T-cell (primary cell): Measurements from ENCODE around the gene VIPAS39. TPM values are rescaled to one million over a fixed set of nuclear protein-coding genes. Genes with fewer than 3 reads are reported as not detected.
A peak's percentile ranks its signal among the peaks of the same experiment; 100 is the strongest.

ENCODE experiments used
- ATAC-seq, 4 experiments: fragments of 200-7000 bp in 3 of 4; fragments of 150-1000 bp in 1 of 4; cut with Tn5 transposase; replicated peaks in 1 of 4; 1 replicate in 3 of 4; 2 replicates in 1 of 4; pipeline ENCODE4 v1.10.0; 2021; ENCODE audit warnings: moderate library complexity in 3 of 4, mild to moderate bottlenecking in 2 of 4, moderate number of reproducible peaks in 1 of 4
- CTCF ChIA-PET, 2 donors: fragments of 300-600 bp; sonication (Branson Sonifier 250); formaldehyde crosslinking; loops; one replicate each; lab custom pipeline; 2022; ENCODE audit warnings: antibody characterized with exemption in 2 of 2; lab: Charles Lee
- POLR2A ChIA-PET, 2 donors: fragments of 300-600 bp; sonication (Branson Sonifier 250); formaldehyde crosslinking; loops; one replicate each; lab custom pipeline; 2022; ENCODE audit warnings: antibody characterized with exemption in 2 of 2; lab: Charles Lee
- DNase-seq, 35 experiments: peaks; one replicate each; pipeline versions ENCODE4 v3.0.0 to v3.0.0-alpha.2; 2013 to 2023
- H3K27ac ChIP-seq: one replicate; pipeline ENCODE4 v1.5.1; 2013; ENCODE audit warnings: low read length
- H3K27me3 ChIP-seq, 2 experiments: replicated peaks in 1 of 2; 1 replicate in 1 of 2; 2 replicates in 1 of 2; pipeline versions ENCODE4 v1.6.1 to v1.7.0; 2013; ENCODE audit warnings: low read length in 1 of 2, mixed read lengths in 1 of 2; ENCODE audit not compliant: control insufficient read depth in 2 of 2, insufficient read depth in 2 of 2; ENCODE audit errors: extremely low read depth in 1 of 2
- H3K36me3 ChIP-seq, 2 donors: 1 replicate in 1 of 2; 2 replicates in 1 of 2; pipeline versions ENCODE4 v1.6.1 to v1.7.0; 2013; ENCODE audit warnings: low read length in 1 of 2; ENCODE audit not compliant: control insufficient read depth in 2 of 2, insufficient read depth in 1 of 2; ENCODE audit errors: extremely low read depth in 1 of 2
- H3K4me1 ChIP-seq, 2 experiments: 1 replicate in 1 of 2; 2 replicates in 1 of 2; pipeline versions ENCODE4 v1.6.1 to v1.7.0; 2013; ENCODE audit warnings: low read length in 2 of 2, mixed read lengths in 1 of 2; ENCODE audit not compliant: insufficient read depth in 2 of 2, control insufficient read depth in 1 of 2; ENCODE audit errors: extremely low read depth in 1 of 2
- H3K4me3 ChIP-seq, 2 donors: 1 replicate in 1 of 2; 2 replicates in 1 of 2; pipeline versions ENCODE4 v1.5.1 to v1.7.0; 2013; ENCODE audit warnings: mild to moderate bottlenecking in 2 of 2, low read length in 1 of 2, moderate library complexity in 1 of 2; ENCODE audit not compliant: control insufficient read depth in 1 of 2; ENCODE audit errors: extremely low read depth in 1 of 2
- H3K9me3 ChIP-seq: 2 replicates; pipeline ENCODE4 v1.7.0; 2013
- H3K27ac Mint-ChIP-seq, 2 donors: one replicate each; pipeline ENCODE4 v1.8.0; 2020 to 2021; ENCODE audit warnings: mild to moderate bottlenecking in 2 of 2, mixed read lengths in 2 of 2
- H3K27me3 Mint-ChIP-seq, 2 donors: one replicate each; pipeline ENCODE4 v1.8.0; 2021 to 2022; ENCODE audit warnings: mixed read lengths in 2 of 2
- H3K36me3 Mint-ChIP-seq: one replicate; pipeline ENCODE4 v1.8.0; 2021; ENCODE audit warnings: mixed read lengths
- H3K4me1 Mint-ChIP-seq, 3 donors: one replicate each; pipeline ENCODE4 v1.8.0; 2020 to 2022; ENCODE audit warnings: mixed read lengths in 3 of 3, mild to moderate bottlenecking in 1 of 3
- H3K4me3 Mint-ChIP-seq, 3 donors: one replicate each; pipeline ENCODE4 v1.8.0; 2020 to 2022; ENCODE audit warnings: mild to moderate bottlenecking in 3 of 3, mixed read lengths in 3 of 3, moderate library complexity in 3 of 3
- H3K9me3 Mint-ChIP-seq, 3 donors: one replicate each; pipeline ENCODE4 v1.8.0; 2020 to 2022; ENCODE audit warnings: mixed read lengths in 3 of 3
- WGBS: methylation state at CpG from one replicate; pipeline ENCODE4 v1.1.5; 2013; ENCODE audit warnings: missing lambda C conversion rate; ENCODE audit not compliant: insufficient coverage; 5-methylcytosine and 5-hydroxymethylcytosine counted together
- total RNA-seq, 35 experiments: library from RNA in 6 of 35; stranded (reverse) in 6 of 35; fragments of 120-200 nt in 1 of 35; gene quantifications; one replicate each; pipeline versions ENCODE4 v1.2.1 to v1.2.4 and lab custom pipeline; 2013 to 2026

VIPAS39 gene
- total RNA-seq, result 10 to 100 TPM; 15.6 to 24.1 (median 18.2) TPM
- total RNA-seq (2013), result 18.6 TPM
- 7.5 to 38.4 (median 23.3) reads per million in 29 experiments for total RNA-seq (lab: John Stamatoyannopoulos, UW)

DNA sequence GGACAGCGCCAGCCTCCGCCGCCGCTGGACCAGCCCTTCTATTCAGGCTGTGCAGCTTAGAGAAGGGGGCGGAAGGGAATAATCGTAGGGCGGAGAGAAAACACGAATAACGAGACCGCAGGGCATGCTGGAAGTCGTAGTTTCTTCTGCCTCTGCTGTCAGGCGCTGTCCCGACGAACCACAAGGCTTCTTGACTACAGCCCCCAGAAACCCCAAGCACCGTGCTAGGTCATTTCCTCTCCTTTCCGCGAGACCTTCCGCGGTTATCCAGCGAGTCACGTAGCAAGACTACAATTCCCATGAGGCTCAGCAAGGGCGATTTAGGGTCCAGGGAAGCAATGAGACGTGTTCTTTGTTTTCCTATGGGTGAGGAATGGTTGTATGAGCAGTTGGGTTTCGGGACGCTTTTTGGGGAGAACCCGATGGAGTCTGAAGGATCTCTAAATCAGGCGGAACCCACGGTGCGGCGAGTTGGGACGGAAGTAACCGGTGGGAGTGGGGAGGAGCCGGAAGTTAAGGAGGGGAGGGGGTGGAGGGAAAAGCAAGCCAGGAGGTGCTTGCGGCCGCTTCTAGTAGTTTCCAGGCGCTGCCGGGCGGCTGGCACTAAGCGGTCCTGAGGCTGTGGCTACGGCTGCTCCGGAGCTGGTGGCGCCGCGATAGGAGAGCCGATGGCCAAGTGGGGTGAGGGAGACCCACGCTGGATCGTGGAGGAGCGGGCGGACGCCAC lies at the start of gene VIPAS39, which contains the start of gene AHSA1:
TSS of gene VIPAS39 (minus strand) at position 80 of the 727 bp plus-strand sequence. CDS start 3,499 bp downstream, outside the sequence.
TSS of gene AHSA1 (plus strand) at position 572 of the 727 bp plus-strand sequence. CDS start at position 669, 97 bp downstream.
- Mint-ChIP-seq H3K27ac (peak within 1 kb of the TSS; percentile 100), H3K4me1 (peaks cover 40 to 52% (median 46%) of the 10 kb centered on the region in 3 donors), H3K9me3 (no peaks in the 10 kb centered on the region), H3K4me3 (peak within 1 kb of the TSS; percentile 92 to 100 (median 100)), H3K27me3 (no peaks in the 10 kb centered on the region), H3K36me3 (peaks cover 37% of the 10 kb centered on the region)
- Histone ChIP-seq H3K27me3 (peaks cover 0 to 3% of the 10 kb centered on the region in 2 experiments), H3K4me1 (peaks cover 13 to 21% of the 10 kb centered on the region in 2 experiments), H3K4me3 (peak within 1 kb of the TSS; percentile 89 to 98), H3K36me3 (peaks cover 14 to 42% of the 10 kb centered on the region in 2 donors), H3K9me3 (no peaks in the 10 kb centered on the region), H3K27ac (peak within 1 kb of the TSS; percentile 72)
- POLR2A ChIA-PET, result interaction anchor here in 1 of 2 donors (0.6 kb wide), 1 partner anchor 294 kb away, joined by 3 read pairs; no protein-coding TSS in a partner anchor
- under 1% methylated on average over 44 of the region's 50 CpGs for WGBS
- peak; percentile 85 to 98 (median 94) for DNase-seq
- ATAC-seq, result peak; percentile 95 to 97 (median 96)
- CTCF ChIA-PET, result interaction anchor here in 1 of 2 donors (0.5 to 1.2 kb wide), 3 partner anchors 12 to 261 kb away, joined by 3 to 4 read pairs (median 3); no protein-coding TSS in a partner anchor

DNA sequence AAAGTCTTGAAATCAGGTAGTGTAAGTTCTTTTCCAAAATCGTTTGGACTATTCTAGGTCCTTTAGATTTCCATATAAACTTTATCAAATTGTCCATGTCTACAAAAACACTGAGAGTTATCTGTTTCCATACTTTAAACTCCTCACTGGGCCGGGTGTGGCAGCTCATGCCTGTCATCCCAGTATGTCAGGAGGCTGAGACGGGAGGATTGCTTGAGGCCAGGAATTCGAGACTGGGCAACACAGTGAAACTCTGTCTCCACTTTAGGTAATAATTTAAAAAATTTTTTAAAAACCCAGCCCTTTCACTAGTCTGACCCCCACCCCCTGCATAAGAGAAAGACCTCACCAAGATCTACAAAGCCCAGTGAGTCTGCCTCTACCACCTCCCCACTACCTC lies 47.6 kb upstream of the VIPAS39 start:
- Mint-ChIP-seq H3K27ac (no peak overlapping the region), H3K9me3 (peaks cover 3 to 4% (median 4%) of the 10 kb centered on the region in 3 donors), H3K27me3 (peaks cover 3 to 5% of the 10 kb centered on the region in 2 donors), H3K36me3 (peaks cover 37% of the 10 kb centered on the region), H3K4me3 (no peak overlapping the region), H3K4me1 (peaks cover 0 to 2% (median 0%) of the 10 kb centered on the region in 3 donors)
- WGBS, result 100% methylated on average over 1 of the region's 4 CpGs
- POLR2A ChIA-PET, result no interaction called here
- ATAC-seq, result no peak
- H3K27me3 ChIP-seq, result peaks cover 0 to 5% of the 10 kb centered on the region in 2 experiments
- peaks cover 0 to 16% of the 10 kb centered on the region in 2 donors for H3K36me3 ChIP-seq
- H3K27ac ChIP-seq, result no peak overlapping the region
- no peaks in the 10 kb centered on the region for H3K9me3 ChIP-seq
- H3K4me1 ChIP-seq, result no peaks in the 10 kb centered on the region
- H3K4me3 ChIP-seq, result no peak overlapping the region
- CTCF ChIA-PET, result no interaction called here
- DNase-seq, result no peak

DNA sequence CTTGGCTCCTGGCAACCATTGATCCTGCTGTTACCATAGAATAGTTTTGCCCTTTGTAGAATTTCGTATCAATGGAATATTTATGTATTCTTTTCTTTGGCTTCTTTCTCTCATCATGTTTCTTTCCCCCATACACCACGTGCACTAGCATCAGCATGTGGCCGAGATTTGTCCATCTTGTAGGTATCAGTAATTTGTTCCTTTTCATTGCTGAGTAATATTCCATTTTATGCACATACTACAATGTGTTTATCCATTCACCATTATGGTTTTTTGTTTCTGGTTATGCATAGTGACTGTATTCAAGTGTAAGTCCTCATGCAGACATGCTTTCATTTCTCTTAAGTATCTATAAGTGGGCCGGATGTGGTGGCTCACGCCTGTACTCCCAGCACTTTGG lies 45.7 kb upstream of the VIPAS39 start:
- 83% methylated on average over 2 of the region's 5 CpGs for WGBS
- Histone ChIP-seq H3K9me3 (no peaks in the 10 kb centered on the region), H3K36me3 (peaks cover 0 to 3% of the 10 kb centered on the region in 2 donors), H3K27me3 (peaks cover 4 to 19% of the 10 kb centered on the region in 2 experiments), H3K4me1 (peaks cover 0 to 5% of the 10 kb centered on the region in 2 experiments), H3K27ac (no peak overlapping the region), H3K4me3 (no peak overlapping the region)
- peaks cover 8 to 14% of the 10 kb centered on the region in 2 donors for H3K27me3 Mint-ChIP-seq
- ChIA-PET CTCF (no interaction called here), POLR2A (no interaction called here)
- H3K36me3 Mint-ChIP-seq, result peaks cover 22% of the 10 kb centered on the region
- H3K4me1 Mint-ChIP-seq, result peaks cover 0 to 7% (median 2%) of the 10 kb centered on the region in 3 donors
- H3K9me3 Mint-ChIP-seq, result peaks cover 3 to 4% (median 4%) of the 10 kb centered on the region in 3 donors
- no peak overlapping the region for H3K4me3 Mint-ChIP-seq
- no peak overlapping the region for H3K27ac Mint-ChIP-seq
- no peak for DNase-seq
- no peak for ATAC-seq

DNA sequence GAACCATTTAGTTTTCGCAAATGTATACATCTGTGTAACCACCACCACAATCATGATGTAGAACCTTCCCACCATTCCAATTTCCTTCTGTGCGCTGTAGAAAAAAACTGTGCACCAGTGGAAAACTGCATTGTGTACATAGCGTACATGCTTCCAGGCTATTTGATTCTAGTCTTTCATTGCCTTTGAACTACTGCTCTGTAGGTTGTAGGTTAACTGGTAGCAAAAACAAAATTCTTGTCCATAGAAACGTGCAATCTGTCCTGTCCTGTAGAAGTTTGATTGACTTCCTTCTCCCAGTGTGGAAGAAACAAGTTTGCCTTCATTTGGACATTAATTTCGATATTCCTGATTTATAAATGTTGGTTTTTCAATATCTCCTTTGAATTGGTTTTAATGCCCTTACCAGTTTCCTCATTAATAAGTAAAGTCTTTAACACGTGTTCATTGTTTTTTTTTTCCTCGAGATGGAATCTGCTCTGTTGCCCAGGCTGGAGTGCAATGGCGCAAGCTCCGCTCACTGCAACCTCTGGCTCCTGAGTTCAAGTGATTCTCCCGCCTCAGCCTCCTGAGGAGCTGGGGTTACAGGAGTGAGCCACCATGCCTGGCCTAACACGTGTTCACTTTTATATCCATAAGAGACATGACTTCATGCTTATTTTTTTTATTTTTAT lies 44.8 kb upstream of the VIPAS39 start:
- H3K36me3 Mint-ChIP-seq, result peaks cover 13% of the 10 kb centered on the region
- Histone ChIP-seq H3K4me1 (peaks cover 3 to 10% of the 10 kb centered on the region in 2 experiments), H3K27ac (no peak overlapping the region), H3K4me3 (no peak overlapping the region), H3K27me3 (peaks cover 7 to 28% of the 10 kb centered on the region in 2 experiments), H3K9me3 (no peaks in the 10 kb centered on the region), H3K36me3 (no peaks in the 10 kb centered on the region)
- peaks cover 11 to 22% of the 10 kb centered on the region in 2 donors for H3K27me3 Mint-ChIP-seq
- no peak overlapping the region for H3K27ac Mint-ChIP-seq
- ATAC-seq, result no peak
- no peak overlapping the region for H3K4me3 Mint-ChIP-seq
- 95% methylated on average over 5 of the region's 11 CpGs for whole genome bisulfite sequencing
- ChIA-PET POLR2A (no interaction called here), CTCF (no interaction called here)
- peaks cover 3 to 4% (median 4%) of the 10 kb centered on the region in 3 donors for H3K9me3 Mint-ChIP-seq
- peaks cover 3 to 11% (median 6%) of the 10 kb centered on the region in 3 donors for H3K4me1 Mint-ChIP-seq
- DNase-seq, result no peak

DNA sequence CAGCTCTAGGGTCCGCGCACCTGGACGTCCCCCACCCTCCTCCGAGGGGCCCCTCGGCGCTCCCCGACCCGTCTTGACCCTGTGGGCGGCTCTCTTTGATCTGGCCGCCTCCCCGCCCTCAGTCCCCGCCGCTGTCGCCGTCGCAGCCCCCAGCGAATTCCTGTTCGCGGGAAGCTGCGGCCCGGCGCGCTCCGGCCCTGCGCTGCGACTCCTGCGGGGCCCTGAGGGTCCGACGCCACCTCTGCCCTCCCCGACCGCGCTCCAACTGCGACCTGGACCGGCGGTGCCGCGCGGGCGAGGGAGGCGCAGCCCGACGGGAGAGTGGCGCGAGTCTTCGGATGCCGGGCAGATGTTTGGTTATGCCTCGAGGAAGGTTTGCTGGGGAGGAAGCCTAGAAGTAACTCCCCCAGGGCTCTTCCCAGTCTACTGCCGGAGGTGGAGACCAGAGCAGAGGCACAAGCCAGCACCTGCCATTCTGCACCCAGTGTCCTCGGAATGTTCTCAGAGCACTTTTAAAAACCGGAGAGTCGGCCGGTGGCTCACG lies 41.7 kb upstream of the VIPAS39 start:
- ChIA-PET CTCF (no interaction called here), POLR2A (interaction anchor here in 1 of 2 donors (0.7 kb wide), 1 partner anchor 537 kb away, joined by 8 read pairs; no protein-coding TSS in a partner anchor)
- peak; percentile 10 to 28 (median 19) for ATAC-seq
- Histone ChIP-seq H3K27me3 (peaks cover 7 to 41% of the 10 kb centered on the region in 2 experiments), H3K36me3 (no peaks in the 10 kb centered on the region), H3K4me3 (peak overlapping the region in 1 of 2 donors; percentile 39), H3K27ac (no peak overlapping the region), H3K4me1 (peaks cover 3 to 10% of the 10 kb centered on the region in 2 experiments), H3K9me3 (no peaks in the 10 kb centered on the region)
- Mint-ChIP-seq H3K36me3 (peaks cover 3% of the 10 kb centered on the region), H3K4me3 (peak overlapping the region; percentile 8 to 65 (median 53)), H3K27ac (no peak overlapping the region), H3K27me3 (peaks cover 20 to 38% of the 10 kb centered on the region in 2 donors), H3K9me3 (peaks cover 3 to 4% (median 4%) of the 10 kb centered on the region in 3 donors), H3K4me1 (peaks cover 6 to 11% (median 7%) of the 10 kb centered on the region in 3 donors)
- no peak for DNase-seq
- WGBS, result 5% methylated on average over 53 of the region's 53 CpGs
